Measurements from ENCODE around the gene KLHL30. TPM values are rescaled to one million over a fixed set of nuclear protein-coding genes. Genes with fewer than 3 reads are reported as not detected.

The KLHL30 gene
- total RNA-seq = not detected

GRCh38 chr2:238138331-238139195 lies at the start of gene KLHL30:
Gene KLHL30, plus strand, starts transcription at chr2:238138668. Its CDS starts 2,087 bp downstream, at chr2:238140755.
- no peaks in the 10 kb centered on the region for H3K27me3 Mint-ChIP-seq
- no peak within 1 kb of the TSS for H3K4me3 Mint-ChIP-seq
- no peaks in the 10 kb centered on the region for H3K9me3 Mint-ChIP-seq
- H3K36me3 Mint-ChIP-seq (ENCODE audit: low read depth) = no peaks in the 10 kb centered on the region
- POLR2A ChIA-PET = no interaction called here
- H3K27ac Mint-ChIP-seq = no peak within 1 kb of the TSS
- CTCF ChIA-PET = interaction anchor here (0.7 to 1.3 kb wide), 4 partner anchors 13 to 281 kb away, joined by 3 to 9 read pairs (median 4); no protein-coding TSS in a partner anchor
- peaks cover 2% of the 10 kb centered on the region for H3K4me1 Mint-ChIP-seq
- DNase-seq = no peak

- CTCF ChIA-PET = no interaction called here
- Mint-ChIP-seq H3K27me3 (no peaks in the 10 kb centered on the region), H3K27ac (no peak overlapping the region), H3K9me3 (no peaks in the 10 kb centered on the region), H3K4me1 (peaks cover 7% of the 10 kb centered on the region), H3K36me3 (ENCODE audit: low read depth) (peaks cover 12% of the 10 kb centered on the region), H3K4me3 (no peak overlapping the region)
- POLR2A ChIA-PET = no interaction called here
- DNase-seq = no peak
Observed at GRCh38 chr2:238090887-238091286, 47.6 kb upstream of the KLHL30 start.

GRCh38 chr2:238091436-238092060 lies 46.9 kb upstream of the KLHL30 start:
- H3K9me3 Mint-ChIP-seq = no peaks in the 10 kb centered on the region
- peaks cover 7% of the 10 kb centered on the region for H3K4me1 Mint-ChIP-seq
- H3K27ac Mint-ChIP-seq = no peak overlapping the region
- ChIA-PET CTCF (interaction anchor here (0.6 kb wide), 1 partner anchor 101 kb away, joined by 3 read pairs; no protein-coding TSS in a partner anchor), POLR2A (no interaction called here)
- H3K27me3 Mint-ChIP-seq = no peaks in the 10 kb centered on the region
- no peak overlapping the region for H3K4me3 Mint-ChIP-seq
- peaks cover 13% of the 10 kb centered on the region for H3K36me3 Mint-ChIP-seq (ENCODE audit: low read depth)
- no peak for DNase-seq

DNA sequence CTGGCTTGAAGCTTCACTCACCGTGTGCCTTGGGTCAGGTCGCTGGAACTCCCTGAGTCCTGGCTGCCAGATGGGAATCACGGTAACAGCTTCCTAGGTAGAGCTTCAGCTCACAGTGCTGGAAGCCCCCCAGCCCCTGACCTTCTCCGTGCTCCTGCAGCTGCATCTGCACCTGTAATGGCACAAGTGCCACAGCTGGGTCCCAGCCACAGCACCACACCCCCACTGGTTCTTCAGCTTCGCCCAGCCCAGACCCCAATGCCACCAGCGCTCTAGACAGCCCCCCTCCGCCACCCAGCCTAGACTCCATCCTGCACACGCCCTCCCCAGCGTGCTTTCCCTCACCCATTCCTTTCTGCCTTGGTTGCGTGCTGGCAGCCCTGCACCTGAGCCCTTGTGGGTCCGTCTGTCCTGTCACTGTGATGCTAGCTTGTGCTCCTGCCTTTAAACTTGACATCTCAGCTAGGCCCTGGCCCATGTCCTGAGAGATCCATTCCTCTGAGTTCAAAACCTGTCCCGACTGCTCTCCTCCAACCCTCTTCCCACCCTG lies 45.9 kb upstream of the KLHL30 start:
- no peak overlapping the region for H3K4me3 Mint-ChIP-seq
- no peaks in the 10 kb centered on the region for H3K9me3 Mint-ChIP-seq
- H3K36me3 Mint-ChIP-seq (ENCODE audit: low read depth) = peaks cover 13% of the 10 kb centered on the region
- POLR2A ChIA-PET = no interaction called here
- H3K27ac Mint-ChIP-seq = no peak overlapping the region
- H3K4me1 Mint-ChIP-seq = no peaks in the 10 kb centered on the region
- no peak for DNase-seq
- no peaks in the 10 kb centered on the region for H3K27me3 Mint-ChIP-seq
- CTCF ChIA-PET = no interaction called here

GRCh38 chr2:238093181-238094140 lies 45.0 kb upstream of the KLHL30 start:
- H3K9me3 Mint-ChIP-seq = no peaks in the 10 kb centered on the region
- H3K27ac Mint-ChIP-seq = no peak overlapping the region
- no peak overlapping the region for H3K4me3 Mint-ChIP-seq
- H3K36me3 Mint-ChIP-seq (ENCODE audit: low read depth) = peaks cover 13% of the 10 kb centered on the region
- DNase-seq = no peak
- POLR2A ChIA-PET = no interaction called here
- H3K4me1 Mint-ChIP-seq = no peaks in the 10 kb centered on the region
- CTCF ChIA-PET = no interaction called here
- no peaks in the 10 kb centered on the region for H3K27me3 Mint-ChIP-seq

- ChIA-PET CTCF (no interaction called here), POLR2A (no interaction called here)
- Mint-ChIP-seq H3K4me3 (no peak overlapping the region), H3K9me3 (no peaks in the 10 kb centered on the region), H3K27ac (no peak overlapping the region), H3K36me3 (ENCODE audit: low read depth) (peaks cover 13% of the 10 kb centered on the region), H3K4me1 (no peaks in the 10 kb centered on the region), H3K27me3 (no peaks in the 10 kb centered on the region)
- no peak for DNase-seq
Observed at GRCh38 chr2:238094438-238095022, 43.9 kb upstream of the KLHL30 start.

- no peak for DNase-seq
- Mint-ChIP-seq H3K36me3 (ENCODE audit: low read depth) (peaks cover 13% of the 10 kb centered on the region), H3K4me1 (no peaks in the 10 kb centered on the region), H3K27ac (no peak overlapping the region), H3K27me3 (no peaks in the 10 kb centered on the region), H3K9me3 (no peaks in the 10 kb centered on the region), H3K4me3 (no peak overlapping the region)
- ChIA-PET POLR2A (no interaction called here), CTCF (no interaction called here)
Observed at GRCh38 chr2:238095143-238095542, 43.3 kb upstream of the KLHL30 start.

DNA sequence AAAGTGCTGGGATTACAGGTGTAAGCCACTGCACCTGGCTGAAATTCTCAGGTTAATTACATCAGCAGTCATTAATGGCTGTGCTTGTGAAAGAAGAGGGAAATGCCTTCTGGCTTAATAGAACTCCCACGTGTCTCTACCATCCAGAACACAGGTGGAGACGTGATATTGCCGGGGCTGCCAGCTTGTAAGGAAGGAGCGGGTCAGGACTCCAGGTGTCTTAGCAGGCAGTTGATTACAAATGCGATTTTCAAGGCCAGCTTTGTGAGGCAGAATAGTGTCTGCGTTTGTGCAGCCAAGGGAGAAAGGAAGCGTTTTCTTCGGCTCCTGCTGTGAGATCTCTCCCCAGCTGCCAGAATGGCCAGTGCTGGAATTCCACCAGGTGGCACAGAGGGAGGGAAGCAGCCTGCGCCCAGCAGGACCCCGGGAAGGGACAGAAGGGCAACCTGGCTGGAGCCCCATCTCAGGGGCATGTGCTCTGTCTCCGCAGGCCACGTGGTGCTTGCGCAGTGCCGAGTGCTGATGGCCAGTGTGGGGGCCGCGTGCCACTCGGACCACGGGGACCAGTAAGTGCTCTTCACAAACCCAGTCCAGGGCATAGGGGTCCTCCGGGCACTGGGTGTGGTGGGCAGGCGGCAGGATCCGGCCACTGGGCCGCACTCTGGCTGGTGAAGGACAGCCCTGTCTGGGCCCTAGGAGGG lies 42.0 kb upstream of the KLHL30 start:
- no peaks in the 10 kb centered on the region for H3K27me3 Mint-ChIP-seq
- H3K9me3 Mint-ChIP-seq = no peaks in the 10 kb centered on the region
- no peak overlapping the region for H3K27ac Mint-ChIP-seq
- H3K4me1 Mint-ChIP-seq = no peaks in the 10 kb centered on the region
- DNase-seq = no peak
- CTCF ChIA-PET = no interaction called here
- no peak overlapping the region for H3K4me3 Mint-ChIP-seq
- POLR2A ChIA-PET = no interaction called here
- peaks cover 9% of the 10 kb centered on the region for H3K36me3 Mint-ChIP-seq (ENCODE audit: low read depth)

GRCh38 chr2:238097201-238097987 lies 41.1 kb upstream of the KLHL30 start:
- POLR2A ChIA-PET = interaction anchor here (1.3 kb wide), 1 partner anchor 9 kb away, joined by 5 read pairs; no protein-coding TSS in a partner anchor
- Mint-ChIP-seq H3K4me3 (no peak overlapping the region), H3K9me3 (no peaks in the 10 kb centered on the region), H3K27ac (no peak overlapping the region), H3K27me3 (no peaks in the 10 kb centered on the region), H3K4me1 (no peaks in the 10 kb centered on the region), H3K36me3 (ENCODE audit: low read depth) (peaks cover 9% of the 10 kb centered on the region)
- DNase-seq = no peak
- CTCF ChIA-PET = no interaction called here

DNA sequence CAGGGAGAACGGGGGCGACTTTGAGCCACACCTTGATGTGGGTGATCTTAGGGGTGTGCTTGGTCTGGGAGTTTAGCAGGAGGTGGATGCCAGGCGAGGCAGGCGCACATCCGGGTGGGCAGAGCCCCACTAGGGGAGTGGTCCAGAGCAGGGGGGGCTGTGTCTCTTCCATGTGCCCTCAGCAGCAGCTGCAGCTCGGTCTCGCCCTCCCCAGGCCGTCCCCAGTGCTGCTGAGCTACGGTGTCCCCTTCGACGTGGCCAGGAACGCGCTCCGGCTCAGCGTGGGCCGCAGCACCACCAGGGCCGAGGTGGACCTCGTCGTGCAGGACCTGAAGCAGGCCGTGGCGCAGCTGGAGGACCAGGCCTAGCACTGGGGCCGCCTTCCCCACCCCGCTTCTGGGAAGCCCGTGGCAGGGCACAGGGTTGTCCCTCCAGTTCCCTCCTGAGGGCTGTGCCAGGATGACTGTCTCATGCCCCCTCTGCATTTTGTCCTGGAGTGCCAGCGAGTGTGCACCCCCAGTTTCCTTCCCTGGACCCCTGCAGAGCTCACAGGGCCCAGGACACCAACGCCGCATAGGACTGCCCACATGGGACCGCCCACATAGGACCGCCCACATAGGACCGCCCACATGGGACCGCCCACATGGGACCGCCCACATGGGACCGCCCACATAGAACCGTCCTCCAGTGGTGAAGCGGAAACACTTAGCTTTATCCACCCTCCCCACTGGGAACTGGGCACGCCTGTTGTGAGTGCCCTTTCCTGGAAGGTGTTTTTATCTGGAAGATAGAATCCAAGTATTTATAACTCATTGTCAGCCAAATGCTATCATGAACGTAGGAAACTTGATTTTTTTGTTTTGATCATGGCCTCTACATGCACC lies 40.2 kb upstream of the KLHL30 start:
- no peak overlapping the region for H3K4me3 Mint-ChIP-seq
- H3K27ac Mint-ChIP-seq = no peak overlapping the region

More for the DNA sequence above, 40.2 kb upstream of the KLHL30 start:
- Mint-ChIP-seq H3K36me3 (ENCODE audit: low read depth) (peaks cover 9% of the 10 kb centered on the region), H3K4me1 (no peaks in the 10 kb centered on the region), H3K9me3 (no peaks in the 10 kb centered on the region), H3K27me3 (no peaks in the 10 kb centered on the region)
- POLR2A ChIA-PET = interaction anchor here (1.3 kb wide), 1 partner anchor 9 kb away, joined by 5 read pairs; no protein-coding TSS in a partner anchor
- CTCF ChIA-PET = no interaction called here
- no peak for DNase-seq

Measured in activated CD4-positive, alpha-beta memory T cell treated with anti-CD3 and anti-CD28 coated beads, Interleukin-2, amount 10 ng/mL, durations not matched to agents 7 days and 5 days (primary cell).